Stimulated activated CD4-positive, alpha-beta T cell treated with anti-CD3 and anti-CD28 coated beads, Interleukin-12 subunit alpha, Interleukin-12 subunit beta, amount 100 ng/mL, for 48 hours (primary cell): ENCODE results near the gene CTXN3.
"Not testable (repeated sequence)": the region's sequence is repeated elsewhere in the genome, so short reads cannot be mapped to it uniquely, and the experiment has no call there.

ENCODE experiments used
- DNase-seq, 3 donors: peaks; one replicate each; pipeline ENCODE4 v3.0.0-alpha.2; 2020; ENCODE audit warnings: low read depth in 2 of 3, low spot score in 1 of 3

The CTXN3 gene

DNA sequence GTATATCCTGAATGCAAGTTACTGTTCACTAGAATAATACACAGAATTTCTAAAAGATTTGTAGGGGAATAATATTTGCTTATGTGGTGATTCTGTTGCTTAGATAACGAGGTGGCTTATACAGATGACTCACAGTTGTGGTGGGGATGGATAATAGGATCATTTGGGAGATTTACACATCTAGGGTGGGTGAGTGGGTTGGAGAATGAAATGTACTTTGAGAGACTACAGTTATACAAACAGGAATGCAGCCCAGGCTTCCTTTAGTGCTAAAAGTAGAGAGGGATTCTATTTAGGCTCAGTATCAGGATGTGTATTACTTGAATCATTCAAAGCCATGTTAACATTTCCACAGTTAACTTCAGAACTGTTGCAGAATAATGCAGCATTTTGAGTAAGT lies 1.8 kb downstream of the CTXN3 start:
- no peak for DNase-seq

DNA sequence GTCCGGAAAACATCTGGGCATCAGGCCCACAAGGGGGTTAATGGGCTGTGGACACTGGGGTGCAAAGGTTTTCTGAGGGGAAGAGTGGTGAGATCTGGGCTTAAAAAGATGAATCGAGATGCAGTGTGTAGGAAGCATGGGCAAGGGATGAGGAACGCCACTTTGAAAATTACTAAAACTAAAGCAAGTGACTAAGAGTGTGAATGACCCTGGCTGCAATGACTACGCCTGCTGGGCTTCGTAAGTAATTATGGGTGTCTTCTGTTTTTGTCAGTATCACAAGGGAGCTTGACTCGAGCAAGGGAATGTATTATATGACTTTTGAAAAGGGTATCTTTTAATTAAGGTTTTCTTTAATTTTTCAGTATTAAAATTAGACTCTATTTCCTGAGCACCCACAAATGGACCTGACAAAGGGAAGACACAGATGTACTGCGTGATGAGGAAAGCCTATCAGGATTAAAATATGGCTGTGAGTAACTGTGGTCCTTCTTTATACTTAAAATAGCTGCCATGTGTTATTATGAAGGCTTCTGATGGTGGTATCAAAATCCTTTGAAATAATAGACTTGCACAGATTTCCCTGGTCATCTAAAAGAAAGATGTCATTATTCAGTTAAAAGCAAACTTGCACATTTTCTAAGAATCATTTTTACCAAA lies 4.2 kb downstream of the CTXN3 start:
- DNase-seq: no peak

DNA sequence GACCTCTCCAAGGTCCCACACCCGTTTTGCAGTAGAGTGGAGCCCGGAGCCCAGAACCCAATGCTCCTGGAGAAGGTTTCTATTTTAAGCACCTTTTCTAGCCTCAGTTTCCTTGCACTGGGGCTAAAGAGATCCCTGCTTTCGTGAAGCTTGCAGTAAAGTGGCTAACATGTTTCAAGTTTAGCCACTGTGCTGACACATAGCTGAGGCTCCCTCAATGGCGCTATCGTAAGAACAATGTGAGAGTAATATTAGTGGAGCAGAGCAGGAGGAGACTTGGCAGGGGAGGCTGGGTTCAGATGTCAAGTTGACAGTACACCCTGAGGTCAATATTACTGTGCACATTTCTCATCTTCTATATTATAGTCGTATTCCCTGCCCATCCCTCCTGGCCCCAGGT lies 7.9 kb downstream of the CTXN3 start:
- DNase-seq: no peak

DNA sequence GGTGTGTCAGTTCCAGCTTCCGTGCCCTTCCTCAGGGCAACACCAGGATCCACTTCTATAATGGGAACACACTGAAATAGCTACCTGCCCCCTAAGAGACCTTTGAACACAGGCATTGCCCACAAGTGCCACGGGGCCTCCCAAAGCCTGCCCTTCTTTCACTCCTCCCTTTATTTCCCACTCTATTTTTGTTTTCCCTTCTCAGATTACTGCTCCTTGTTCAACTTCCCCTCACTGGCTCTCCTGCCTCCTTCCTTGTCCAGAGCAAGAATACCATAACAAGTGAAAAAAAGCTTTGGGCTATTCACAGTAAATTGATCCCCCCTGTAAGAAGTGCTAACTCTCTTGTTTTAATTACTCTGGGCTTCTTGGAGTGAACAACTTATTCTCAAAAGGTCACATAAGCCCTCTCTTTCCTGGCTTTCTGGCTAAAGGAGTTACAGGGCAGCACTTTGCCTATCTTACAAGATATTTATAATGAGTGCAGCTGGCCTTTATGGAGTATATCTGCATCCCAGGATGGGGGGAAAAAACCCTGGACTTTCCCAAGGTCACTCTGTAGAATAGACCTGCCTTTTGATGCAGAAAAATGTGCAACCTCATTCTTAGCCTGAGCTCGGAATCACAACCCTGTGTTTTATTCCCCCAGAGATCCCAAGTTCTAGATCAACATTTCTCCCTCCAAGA lies 11.3 kb downstream of the CTXN3 start:
- DNase-seq: no peak

DNA sequence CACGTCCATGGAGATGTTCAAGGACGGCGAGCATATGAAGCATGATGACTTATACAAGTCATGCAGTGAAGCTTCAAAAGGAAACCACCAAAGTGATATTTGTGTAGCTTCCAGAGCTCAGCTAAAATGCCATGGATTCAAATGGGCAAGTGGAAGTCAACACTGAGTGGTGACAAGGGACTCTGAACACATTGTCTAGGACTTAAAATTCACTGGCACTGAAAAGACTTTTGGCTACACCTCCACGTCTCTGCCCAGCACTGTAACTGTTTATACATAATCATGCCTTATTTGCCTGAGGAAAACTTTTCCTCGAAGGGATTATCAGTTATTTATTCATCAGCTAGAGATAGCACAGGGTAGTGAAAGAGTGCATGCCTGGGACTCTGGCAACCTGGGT lies 15.2 kb downstream of the CTXN3 start:
- no peak for DNase-seq

DNA sequence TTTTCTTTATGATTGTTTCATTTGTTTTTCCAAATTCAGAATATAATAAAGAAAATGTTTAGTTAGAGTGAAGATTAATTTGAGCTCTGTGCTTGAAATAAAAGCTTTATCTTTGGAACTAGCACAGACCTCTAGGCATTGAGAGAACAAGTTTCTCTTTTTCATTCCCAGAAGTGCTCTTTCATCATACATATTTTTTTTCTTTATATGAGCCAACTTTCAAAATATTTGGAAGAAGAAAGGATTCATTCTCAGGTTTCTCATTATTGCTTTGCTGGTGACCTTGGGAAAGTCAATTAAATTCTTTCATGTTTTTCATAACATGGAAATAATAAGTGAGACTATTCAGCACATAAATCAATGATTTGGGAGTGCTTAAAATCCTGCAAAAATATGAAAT lies 16.8 kb downstream of the CTXN3 start:
- DNase-seq: no peak

DNA sequence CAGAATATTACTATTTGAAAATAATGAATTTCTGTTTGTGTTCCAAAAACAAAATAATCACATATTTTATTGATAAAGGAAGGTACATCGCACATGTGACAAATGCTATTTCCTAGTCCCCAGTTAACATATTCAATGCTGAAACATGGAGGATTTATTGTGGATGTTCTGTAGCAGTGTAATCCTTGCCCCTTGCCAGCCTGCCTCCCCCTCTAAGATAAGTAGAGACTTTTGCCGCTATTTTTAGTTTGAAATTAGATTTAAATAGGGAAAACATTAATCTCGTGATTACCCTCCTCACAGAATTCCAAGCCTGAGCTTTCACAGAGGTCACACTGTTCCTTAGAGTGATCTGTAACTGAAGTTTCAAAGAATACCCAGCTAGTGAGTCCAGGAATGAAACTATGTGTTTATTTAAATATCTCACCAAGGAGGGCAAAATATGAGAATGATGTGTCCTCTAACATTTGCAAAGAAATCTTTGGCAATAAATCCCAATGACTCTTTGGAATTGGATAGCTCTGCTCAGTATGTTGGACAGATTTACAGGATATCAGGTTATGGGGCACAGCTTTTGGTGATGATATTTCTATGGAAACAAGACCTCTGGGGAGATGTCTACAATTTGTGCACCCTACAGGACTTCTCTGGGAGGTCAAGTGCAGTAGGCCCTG lies 17.3 kb downstream of the CTXN3 start:
- DNase-seq: no peak

DNA sequence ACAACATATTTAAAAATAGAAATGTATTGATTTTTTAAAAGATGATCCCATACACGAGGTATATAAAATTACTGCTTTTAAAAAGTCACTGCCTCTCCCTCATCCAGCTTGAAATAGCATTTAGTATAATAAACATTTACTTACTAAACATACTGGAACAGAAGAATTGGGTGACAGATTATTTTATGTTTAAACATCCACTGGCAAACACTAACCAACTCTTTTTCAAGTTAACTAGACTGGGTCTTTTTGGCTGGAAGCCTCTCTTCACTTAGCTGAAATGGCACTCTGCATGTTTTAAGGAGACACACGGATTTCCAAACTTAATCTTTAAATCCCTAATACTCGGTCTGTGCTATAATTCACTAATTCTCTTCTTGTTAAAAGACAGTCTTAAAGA lies 19.0 kb downstream of the CTXN3 start:
- DNase-seq: no peak

DNA sequence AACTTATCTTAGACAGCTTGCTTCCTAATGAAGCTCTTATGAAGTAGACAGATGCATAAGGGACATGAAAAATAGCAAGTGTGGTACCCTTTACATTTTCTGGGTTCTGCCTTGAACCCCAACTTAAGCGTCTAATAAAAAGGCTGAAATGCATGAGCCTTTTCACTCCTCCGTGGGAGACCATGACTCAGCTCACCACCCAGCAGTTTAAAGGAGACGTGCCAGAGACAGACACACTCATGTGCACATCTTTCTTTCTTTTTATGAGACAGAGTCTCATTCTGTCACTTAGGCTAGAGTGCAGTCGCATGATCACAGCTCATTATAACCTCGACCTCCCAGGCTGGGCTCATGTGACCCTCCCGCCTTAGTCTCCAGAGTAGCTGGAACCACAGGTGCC lies 22.3 kb downstream of the CTXN3 start:
- DNase-seq: no peak

DNA sequence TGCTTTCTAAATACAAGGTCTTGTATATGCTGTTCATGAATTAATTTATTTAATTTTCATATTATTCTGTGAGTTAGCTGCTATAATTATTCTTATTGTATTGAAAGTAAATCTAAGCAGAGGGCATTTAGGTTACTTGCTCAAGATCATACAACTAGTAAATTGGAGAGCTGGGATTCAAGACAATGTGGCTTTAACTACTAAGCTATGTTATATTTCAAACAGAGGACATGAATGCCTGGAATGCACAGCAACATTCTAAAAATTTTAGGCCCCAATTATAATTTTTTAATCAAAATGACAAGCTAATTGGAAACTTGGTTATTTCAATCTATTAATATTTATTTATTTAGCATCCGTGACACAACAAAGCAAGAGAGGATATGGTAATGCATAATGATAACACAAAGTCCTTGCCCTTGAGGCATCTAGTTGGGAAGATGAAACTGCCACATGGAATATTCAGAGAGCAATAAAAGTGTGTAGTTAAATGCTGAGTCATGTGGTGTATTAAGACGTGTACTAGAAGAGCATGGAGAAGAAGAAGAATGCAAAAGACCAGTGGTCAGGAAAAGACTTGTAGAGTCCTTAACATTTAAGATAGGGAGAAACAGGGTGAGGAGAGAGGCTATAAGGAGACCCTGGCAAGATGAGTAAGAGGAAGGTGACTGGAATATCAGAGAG lies 24.4 kb downstream of the CTXN3 start:
- DNase-seq: no peak

DNA sequence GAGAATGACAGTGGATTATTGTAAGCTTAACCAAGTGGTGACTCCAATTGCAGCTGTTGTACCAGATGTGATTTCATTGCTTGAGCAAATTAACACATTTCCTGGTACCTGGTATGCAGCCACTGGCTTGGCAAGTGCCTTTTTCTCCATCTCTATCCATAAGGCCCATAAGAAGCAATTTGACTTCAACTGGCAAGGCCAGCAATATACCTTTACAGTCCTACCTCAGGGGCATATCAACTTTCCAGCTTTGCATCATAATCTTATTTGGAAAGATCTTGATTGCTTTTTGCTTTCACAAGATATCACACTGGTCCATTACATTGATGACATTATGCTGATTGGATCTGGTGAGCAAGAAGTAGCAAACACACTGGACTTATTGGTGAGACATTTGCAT lies 28.1 kb downstream of the CTXN3 start:
- DNase-seq: not testable (repeated sequence)

DNA sequence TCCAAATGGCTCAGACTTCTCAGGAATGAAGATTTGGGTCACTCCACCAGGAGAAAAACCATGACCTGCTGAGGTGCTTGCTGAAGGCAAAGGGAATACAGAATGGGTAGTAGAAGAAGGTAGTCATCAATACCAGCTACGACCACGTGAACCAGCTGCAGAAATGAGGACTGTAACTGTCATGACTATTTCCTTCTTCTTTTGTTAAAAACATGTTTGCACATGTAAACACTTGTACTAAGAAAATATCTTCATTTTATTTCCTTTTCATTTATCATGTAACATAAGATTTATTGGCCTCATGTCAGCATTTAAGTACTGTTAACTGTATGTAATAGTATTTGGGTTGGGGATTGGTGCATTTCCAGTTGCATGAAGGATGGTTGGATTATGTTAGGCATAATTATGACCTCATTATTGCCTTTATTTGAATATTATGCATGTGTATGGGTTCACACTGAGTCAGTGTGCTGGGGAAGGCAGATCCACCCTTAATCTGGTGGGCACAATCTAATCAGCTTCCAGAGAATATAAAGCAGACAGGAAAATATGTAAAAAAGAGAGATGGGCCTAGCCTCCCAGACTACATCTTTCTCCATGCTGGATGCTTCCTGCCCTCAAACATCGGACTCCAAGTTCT lies 30.9 kb downstream of the CTXN3 start:
- DNase-seq: not testable (repeated sequence)

DNA sequence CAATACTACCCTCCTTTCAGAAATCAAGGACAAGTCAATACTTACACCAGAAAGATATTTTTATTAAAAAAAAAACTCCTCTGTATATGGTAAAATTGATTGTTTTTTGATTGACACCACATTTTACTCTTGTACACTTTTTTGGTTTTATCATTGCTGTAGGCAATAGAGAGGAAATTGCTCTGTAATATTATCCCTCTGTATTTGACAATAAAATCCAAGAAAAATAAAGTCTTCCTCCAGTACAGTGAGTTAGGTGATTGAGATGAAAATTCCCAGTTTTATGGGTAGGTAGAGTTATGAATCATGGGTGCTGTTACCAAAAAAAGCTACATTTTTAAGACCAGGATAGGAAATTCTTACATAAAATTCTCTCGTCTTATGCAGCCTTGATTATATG lies 31.7 kb downstream of the CTXN3 start:
- DNase-seq: no peak

DNA sequence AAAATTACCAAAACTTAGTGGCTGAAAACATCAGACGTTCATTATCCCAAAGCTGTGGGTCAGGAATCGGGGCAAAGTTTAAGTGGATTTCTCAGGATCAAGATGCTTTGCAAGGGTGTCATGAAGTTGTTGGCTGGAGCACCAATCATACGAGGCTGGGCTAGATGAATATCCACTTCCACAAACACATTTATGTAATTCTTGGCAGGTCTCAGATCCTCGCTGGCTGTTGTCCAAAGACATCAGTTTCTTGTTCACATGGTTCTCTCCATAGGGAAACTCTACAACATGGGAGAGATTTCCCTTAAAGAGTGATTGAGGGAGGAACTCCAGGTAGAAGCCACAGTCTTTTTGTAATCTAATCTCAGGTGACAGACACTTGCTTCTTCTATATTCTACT lies 34.1 kb downstream of the CTXN3 start:
- no peak for DNase-seq

DNA sequence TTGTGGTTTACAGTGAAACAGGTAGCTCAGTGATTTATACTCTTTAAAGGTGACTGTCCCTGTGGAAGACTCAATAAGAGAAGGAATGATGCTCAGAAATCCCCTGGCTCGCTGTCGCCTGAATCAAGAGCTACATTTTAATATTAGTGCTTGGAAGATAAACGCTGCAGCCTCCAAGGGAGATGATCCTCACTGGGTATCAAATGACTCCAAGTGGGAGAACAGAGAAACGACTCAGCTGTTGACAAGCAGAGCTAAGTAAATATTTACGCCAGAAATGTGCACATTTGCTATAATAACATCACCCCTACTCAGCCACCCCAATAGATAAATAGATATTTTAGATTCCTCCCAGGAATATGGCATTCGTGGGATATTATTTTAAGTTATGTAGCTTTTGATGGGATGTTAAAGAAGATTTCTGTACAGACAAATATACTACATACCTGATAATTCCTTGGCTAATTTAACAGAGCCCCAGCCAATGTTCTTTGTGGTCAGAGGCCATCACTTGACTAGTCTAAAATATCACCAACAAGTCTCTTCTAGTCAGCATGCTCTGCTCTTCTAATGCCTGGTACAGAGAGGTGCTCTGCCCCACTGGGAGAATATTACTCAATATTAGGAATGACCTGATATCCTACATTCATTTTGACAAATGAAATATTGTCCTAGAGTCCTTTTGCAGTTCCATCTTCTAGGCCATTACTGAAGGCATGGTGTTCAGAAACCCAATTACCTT lies 36.0 kb downstream of the CTXN3 start:
- no peak for DNase-seq

DNA sequence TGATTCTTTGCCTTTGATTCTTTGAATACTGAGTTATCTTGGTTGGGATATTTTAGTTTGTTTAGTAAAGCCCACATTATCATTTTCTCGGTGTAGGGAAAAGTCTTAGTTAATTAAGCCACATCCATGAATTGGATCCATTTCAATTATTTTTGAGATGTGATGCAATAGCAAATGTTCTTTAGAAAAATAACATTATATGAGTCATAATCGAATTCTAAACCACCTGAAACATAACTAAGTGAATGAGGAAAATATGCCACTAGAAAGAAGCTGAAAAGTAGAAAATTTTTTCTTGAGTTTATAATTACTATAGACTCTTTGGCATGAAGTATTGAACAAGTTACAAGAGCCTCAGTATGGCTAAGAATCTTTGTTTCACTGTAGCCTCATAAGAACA lies 36.8 kb downstream of the CTXN3 start:
- no peak for DNase-seq

DNA sequence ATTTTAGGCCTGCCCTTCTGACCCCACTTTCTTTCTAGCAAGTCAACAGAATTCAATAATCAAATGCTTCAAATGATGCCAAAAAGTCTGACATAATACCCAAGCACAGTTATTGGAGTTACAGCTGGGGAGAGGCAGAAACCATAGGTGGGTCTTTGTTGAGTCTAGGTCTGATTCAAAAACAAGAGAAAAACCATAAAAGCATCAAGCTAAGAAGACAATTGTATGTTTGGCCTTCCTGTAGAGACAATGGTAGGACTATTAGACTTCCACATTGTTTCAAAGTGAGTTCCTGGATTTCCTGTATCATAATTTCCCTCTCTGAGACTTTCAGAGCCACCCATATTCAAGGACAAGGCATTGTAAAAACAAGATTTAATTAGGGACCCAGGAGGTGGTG lies 37.5 kb downstream of the CTXN3 start:
- DNase-seq: no peak

DNA sequence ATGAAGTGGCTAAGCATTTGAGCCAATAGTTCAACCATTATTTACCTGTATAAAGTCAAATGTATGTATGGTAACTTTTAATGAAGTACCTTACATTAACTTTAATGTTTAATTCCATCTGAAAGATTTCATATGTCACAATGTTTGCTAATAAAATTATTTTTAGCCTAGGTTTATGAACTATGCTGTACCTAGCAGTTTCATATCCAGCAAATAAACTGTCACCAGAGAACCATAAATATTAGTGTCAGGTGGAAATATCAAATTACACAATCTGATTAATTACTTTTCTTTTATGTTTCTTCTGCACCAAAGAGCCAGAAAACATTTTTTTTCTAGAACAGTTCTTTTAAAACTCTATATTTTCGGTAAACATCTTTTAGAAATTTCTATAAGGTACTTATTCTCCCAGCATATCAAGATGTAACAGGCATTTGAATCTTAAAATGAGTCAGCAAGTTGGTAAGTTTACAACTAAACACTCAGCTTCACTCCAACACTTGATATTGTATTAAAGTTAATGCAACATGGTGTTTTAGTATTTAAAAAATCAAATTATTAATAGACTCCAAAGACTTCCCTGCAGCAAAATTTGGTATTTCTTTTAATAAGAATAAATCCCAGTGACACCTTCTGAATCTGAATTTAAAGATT lies 45.8 kb downstream of the CTXN3 start:
- DNase-seq: no peak

DNA sequence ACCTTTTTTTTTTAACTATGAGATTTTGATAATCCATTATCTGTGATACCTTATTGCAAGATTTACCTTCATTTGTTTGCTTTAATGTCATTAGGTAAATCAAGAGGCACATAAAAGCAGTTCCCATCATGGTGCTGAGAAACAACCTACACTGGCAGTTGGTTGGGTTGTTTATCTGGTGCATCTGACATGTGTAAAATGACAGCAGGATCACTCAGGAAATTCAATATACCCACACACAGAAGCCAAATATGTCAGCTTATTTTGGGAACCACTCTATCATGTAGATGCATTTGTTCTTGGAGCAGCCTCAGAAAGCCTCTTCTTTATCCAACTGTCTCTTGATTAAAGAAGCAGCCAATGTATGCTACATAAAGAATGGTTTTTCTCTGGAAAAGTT lies 46.5 kb downstream of the CTXN3 start:
- DNase-seq: no peak

DNA sequence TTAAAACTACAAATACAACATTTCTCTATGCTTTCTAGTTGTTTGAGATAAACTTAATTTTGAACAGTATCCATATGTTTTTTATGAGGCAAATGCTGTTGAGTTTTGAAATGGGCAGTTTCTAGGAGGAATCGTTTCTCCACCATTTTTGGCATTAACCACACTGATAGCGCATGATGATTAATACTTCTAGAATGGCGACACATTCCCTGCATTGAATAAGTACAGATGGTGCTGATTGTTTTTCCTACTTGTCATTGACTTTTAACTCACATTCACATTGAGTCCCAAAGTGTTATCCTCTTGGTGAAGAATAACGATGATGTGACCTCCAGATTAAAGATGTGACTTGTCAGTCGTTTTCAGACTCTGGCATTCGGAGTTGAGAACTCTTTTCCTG lies 47.8 kb downstream of the CTXN3 start:
- DNase-seq: no peak
